ENCODE measurements around the gene GNAQ. TPM values are rescaled to one million over a fixed set of nuclear protein-coding genes. Genes with fewer than 3 reads are reported as not detected.
A peak's percentile ranks its signal among the peaks of the same experiment; 100 is the strongest.

GNAQ gene
- total RNA-seq, 6 donors from 2014 or later, result 50.3 to 117 (median 94.3) TPM

DNA sequence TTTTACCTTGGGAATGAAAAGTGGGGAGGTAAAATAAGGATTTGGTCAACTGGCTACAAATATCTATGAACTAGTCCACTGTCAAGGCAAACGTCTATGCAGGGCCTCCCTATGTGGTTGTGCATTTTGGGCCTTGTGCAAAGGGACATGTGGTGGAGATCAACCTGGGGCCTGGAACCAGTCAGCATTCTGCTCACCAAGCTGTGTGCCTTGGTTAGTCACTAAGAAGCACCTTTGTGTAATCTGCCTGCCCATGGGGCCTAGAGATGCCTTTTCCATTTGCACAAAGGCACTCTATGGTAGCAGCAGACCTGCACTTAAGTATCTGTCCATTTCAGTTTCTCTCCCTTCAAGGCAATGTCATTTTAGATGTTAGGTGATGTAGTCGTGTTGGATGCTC is 184.0 kb downstream of the GNAQ start:
- ATAC-seq (ENCODE audit: low FRiP score in 2 of 2) (no peak), DNase-seq (no peak)
- Histone ChIP-seq H3K4me3 (no peak overlapping the region), H3K36me3 (no peaks in the 10 kb centered on the region), H3K9me3 (no peaks in the 10 kb centered on the region), H3K4me1 (peaks cover 62 to 81% (median 71%) of the 10 kb centered on the region in 4 donors), H3K27ac (peak overlapping the region; percentile 68 to 77 (median 74)), H3K27me3 (no peaks in the 10 kb centered on the region)
- no peak for TF ChIP-seq EP300 (IDR thresholded peaks at IDR 0.05)
- TF ChIP-seq POLR2AphosphoS5 (IDR thresholded peaks at IDR 0.05), result no peak
- TF ChIP-seq POLR2A (IDR thresholded peaks at IDR 0.05), result no peak
- TF ChIP-seq, protein P1, sequence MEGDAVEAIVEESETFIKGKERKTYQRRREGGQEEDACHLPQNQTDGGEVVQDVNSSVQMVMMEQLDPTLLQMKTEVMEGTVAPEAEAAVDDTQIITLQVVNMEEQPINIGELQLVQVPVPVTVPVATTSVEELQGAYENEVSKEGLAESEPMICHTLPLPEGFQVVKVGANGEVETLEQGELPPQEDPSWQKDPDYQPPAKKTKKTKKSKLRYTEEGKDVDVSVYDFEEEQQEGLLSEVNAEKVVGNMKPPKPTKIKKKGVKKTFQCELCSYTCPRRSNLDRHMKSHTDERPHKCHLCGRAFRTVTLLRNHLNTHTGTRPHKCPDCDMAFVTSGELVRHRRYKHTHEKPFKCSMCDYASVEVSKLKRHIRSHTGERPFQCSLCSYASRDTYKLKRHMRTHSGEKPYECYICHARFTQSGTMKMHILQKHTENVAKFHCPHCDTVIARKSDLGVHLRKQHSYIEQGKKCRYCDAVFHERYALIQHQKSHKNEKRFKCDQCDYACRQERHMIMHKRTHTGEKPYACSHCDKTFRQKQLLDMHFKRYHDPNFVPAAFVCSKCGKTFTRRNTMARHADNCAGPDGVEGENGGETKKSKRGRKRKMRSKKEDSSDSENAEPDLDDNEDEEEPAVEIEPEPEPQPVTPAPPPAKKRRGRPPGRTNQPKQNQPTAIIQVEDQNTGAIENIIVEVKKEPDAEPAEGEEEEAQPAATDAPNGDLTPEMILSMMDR (IDR thresholded peaks at IDR 0.05), result no peak
- WGBS, 2 donors, result 44 to 74% methylated on average over 2 of the region's 2 CpGs

DNA sequence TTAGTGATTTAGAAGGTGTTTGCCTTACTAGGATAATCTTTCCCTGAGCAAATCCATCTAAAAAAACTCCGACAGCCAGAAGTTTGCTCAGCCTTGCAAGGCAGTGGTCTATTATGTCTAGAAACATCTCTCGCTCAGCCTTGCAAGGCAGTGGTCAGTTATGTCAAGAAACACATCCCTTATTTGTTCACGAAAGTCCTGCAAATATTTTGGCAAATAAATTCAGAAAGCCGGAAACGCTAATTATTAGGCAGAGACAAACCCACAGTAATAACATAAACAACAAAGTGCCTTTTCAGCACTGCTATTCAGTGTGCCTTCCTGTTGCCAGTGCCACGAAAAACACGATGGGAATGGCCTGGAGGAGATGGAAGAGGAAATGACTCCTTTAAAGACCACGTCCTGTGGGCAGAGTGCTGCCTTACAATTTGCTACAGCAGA is 184.5 kb downstream of the GNAQ start:
- H3K4me1 ChIP-seq, result peaks cover 57 to 75% (median 67%) of the 10 kb centered on the region in 4 donors
- DNase-seq, result no peak

DNA sequence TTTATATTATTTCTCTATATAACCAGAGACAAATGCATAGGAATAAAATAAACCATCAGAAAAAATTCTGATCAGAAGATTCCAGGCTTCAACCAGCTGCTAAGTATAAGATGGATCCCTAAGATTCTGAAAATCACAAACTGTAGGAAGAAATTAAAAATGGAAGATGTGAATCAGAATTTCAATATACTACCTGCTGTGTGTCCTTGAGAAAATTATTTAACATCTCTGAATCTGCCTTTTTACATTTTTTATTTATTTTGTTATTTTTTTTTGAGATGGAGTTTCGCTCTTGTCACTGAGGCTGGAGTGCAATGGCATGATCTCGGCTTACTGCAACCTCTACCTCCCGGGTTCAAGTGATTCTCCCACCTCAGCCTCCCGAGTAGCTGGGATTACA is 187.2 kb downstream of the GNAQ start:
- Histone ChIP-seq H3K4me1 (peaks cover 50 to 77% (median 65%) of the 10 kb centered on the region in 4 donors), H3K36me3 (no peaks in the 10 kb centered on the region), H3K27me3 (no peaks in the 10 kb centered on the region), H3K27ac (peak overlapping the region in 1 of 4 donors; percentile 50), H3K9me3 (no peaks in the 10 kb centered on the region), H3K4me3 (no peak overlapping the region)
- DNase-seq (no peak), ATAC-seq (ENCODE audit: low FRiP score in 2 of 2) (no peak)
- WGBS, 2 donors, result 93 to 95% methylated on average over 4 of the region's 4 CpGs
- TF ChIP-seq POLR2A (IDR thresholded peaks at IDR 0.05) (no peak), POLR2AphosphoS5 (IDR thresholded peaks at IDR 0.05) (no peak), EP300 (IDR thresholded peaks at IDR 0.05) (no peak)
- TF ChIP-seq, protein P1 (IDR thresholded peaks at IDR 0.05), result no peak

More for the DNA sequence above, 184.5 kb downstream of the GNAQ start:
- WGBS, 2 donors, result 33 to 36% methylated on average over 8 of the region's 8 CpGs
- H3K9me3 ChIP-seq, result no peaks in the 10 kb centered on the region
- H3K27me3 ChIP-seq, result no peaks in the 10 kb centered on the region
- peak overlapping the region; percentile 35 to 77 (median 70) for H3K27ac ChIP-seq
- H3K36me3 ChIP-seq, result no peaks in the 10 kb centered on the region
- H3K4me3 ChIP-seq, result no peak overlapping the region
- ATAC-seq (ENCODE audit: low FRiP score in 2 of 2), result no peak
- TF ChIP-seq POLR2AphosphoS5 (IDR thresholded peaks at IDR 0.05), result peak; percentile 49 to 55
- TF ChIP-seq POLR2A (IDR thresholded peaks at IDR 0.05), result no peak

DNA sequence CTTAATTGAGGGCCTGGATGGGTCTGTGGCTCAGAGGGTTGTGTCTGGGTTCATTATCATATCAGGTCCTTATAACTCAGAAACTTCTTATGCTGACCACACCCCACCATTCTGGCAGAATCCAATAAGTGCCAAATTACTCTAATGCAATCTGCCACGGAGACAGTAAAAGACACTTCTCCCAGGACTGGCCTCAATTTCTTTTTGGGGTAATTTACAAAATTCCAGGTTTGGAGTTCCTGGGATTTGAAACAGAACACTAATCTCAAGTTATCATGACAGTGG is 187.8 kb downstream of the GNAQ start:
- DNase-seq (no peak), ATAC-seq (ENCODE audit: low FRiP score in 2 of 2) (no peak)
- Histone ChIP-seq H3K4me3 (no peak overlapping the region), H3K27me3 (no peaks in the 10 kb centered on the region), H3K9me3 (no peaks in the 10 kb centered on the region), H3K27ac (peak overlapping the region in 1 of 4 donors; percentile 50), H3K36me3 (no peaks in the 10 kb centered on the region), H3K4me1 (peaks cover 44 to 74% (median 60%) of the 10 kb centered on the region in 4 donors)
- no peak for TF ChIP-seq POLR2AphosphoS5 (IDR thresholded peaks at IDR 0.05)
- TF ChIP-seq, protein P1 (IDR thresholded peaks at IDR 0.05), result no peak
- WGBS, 2 donors, result 65 to 70% methylated on average over 1 of the region's 1 CpG

DNA sequence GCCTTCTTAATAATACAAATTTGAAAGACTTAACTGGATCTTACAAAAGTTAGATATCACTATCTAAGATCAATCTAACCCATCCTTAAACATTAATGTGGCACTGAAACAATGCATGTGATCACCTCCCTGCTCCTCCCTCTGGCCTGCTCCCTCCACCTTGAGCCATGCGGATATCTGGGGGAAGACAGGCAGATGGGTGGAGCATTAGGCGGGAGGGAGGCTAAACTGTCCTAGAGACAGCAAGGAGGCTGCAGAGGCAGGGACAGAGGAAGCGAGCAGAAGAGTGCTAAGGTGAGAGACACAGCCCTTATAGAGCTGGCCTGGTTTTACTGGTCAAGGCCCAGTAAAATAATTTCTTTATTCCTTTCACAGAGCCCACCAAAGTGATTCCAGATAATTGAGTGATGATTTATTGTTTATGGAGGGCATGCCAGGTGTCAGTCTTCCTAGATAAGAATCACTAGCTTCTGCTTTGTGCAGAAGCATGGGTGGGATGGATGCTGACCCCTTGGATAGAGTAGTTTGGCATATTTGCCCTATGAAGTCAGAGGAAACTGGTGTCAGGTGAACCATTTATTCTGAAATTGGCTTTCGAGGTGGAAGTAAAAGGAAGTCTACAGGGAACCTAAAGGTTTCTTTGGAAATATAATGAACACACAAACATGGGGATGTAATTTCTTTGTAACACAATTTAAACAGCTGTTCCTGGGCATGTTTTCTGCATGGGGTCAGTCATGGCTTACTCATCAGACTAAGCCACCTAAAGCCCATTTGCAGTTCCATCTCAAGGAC is 188.3 kb downstream of the GNAQ start:
- TF ChIP-seq POLR2A (IDR thresholded peaks at IDR 0.05), result no peak
- TF ChIP-seq POLR2AphosphoS5 (IDR thresholded peaks at IDR 0.05), result no peak
- TF ChIP-seq, protein P1 (IDR thresholded peaks at IDR 0.05), result no peak
- no peak for TF ChIP-seq EP300 (IDR thresholded peaks at IDR 0.05)
- Histone ChIP-seq H3K36me3 (no peaks in the 10 kb centered on the region), H3K27me3 (no peaks in the 10 kb centered on the region), H3K9me3 (no peaks in the 10 kb centered on the region), H3K4me1 (peaks cover 39 to 69% (median 55%) of the 10 kb centered on the region in 4 donors), H3K27ac (peak overlapping the region in 1 of 4 donors; percentile 50), H3K4me3 (no peak overlapping the region)
- DNase-seq (no peak), ATAC-seq (ENCODE audit: low FRiP score in 2 of 2) (no peak)
- WGBS, 2 donors, result 82 to 89% methylated on average over 4 of the region's 4 CpGs

Measured in upper lobe of left lung (tissue), 6 donors.